Ishikawa (cell line): ENCODE data around the gene VCAN.

Experiments
- CEBPB ChIP-seq: IDR thresholded peaks from 2 replicates; pipeline ENCODE4 v1.6.1; 2012
- CREB1 ChIP-seq: IDR thresholded peaks from 2 replicates; pipeline ENCODE4 v1.6.1; 2012; ENCODE audit warnings: low read depth
- EGR1 ChIP-seq: IDR thresholded peaks from 2 replicates; pipeline ENCODE4 v1.6.1; 2012
- EP300 ChIP-seq: IDR thresholded peaks from 2 replicates; pipeline ENCODE4 v1.6.1; 2012; ENCODE audit warnings: borderline replicate concordance
- FOXM1 ChIP-seq: IDR thresholded peaks from 2 replicates; pipeline ENCODE4 v1.6.1; 2012; ENCODE audit warnings: low read depth, borderline replicate concordance
- MAX ChIP-seq: IDR thresholded peaks from 2 replicates; pipeline ENCODE4 v1.6.1; 2012
- NFIC ChIP-seq: IDR thresholded peaks from 2 replicates; pipeline ENCODE4 v1.6.1; 2012
- RAD21 ChIP-seq: IDR thresholded peaks from 2 replicates; pipeline ENCODE4 v1.6.1; 2012; ENCODE audit warnings: low read depth
- REST ChIP-seq: IDR thresholded peaks from 2 replicates; pipeline ENCODE4 v1.6.1; 2012; ENCODE audit warnings: low read depth, mild to moderate bottlenecking
- TAF1 ChIP-seq: IDR thresholded peaks from 2 replicates; pipeline ENCODE4 v1.6.1; 2012; ENCODE audit warnings: low read depth, mild to moderate bottlenecking
- TCF12 ChIP-seq: IDR thresholded peaks from 2 replicates; pipeline ENCODE4 v1.6.1; 2012; ENCODE audit warnings: low read depth
- TEAD4 ChIP-seq: IDR thresholded peaks from 2 replicates; pipeline ENCODE4 v1.6.1; 2012
- USF1 ChIP-seq: IDR thresholded peaks from 2 replicates; pipeline ENCODE4 v1.6.1; 2012
- YY1 ChIP-seq: IDR thresholded peaks from 2 replicates; pipeline ENCODE4 v1.6.1; 2012; ENCODE audit warnings: low read depth
- ZBTB7A ChIP-seq: IDR thresholded peaks from 2 replicates; pipeline ENCODE4 v1.6.1; 2012; ENCODE audit warnings: low read depth

Gene VCAN

GRCh38 chr5:83472508-83473345 lies 1.2 kb downstream of the VCAN start:
- TF ChIP-seq USF1 (no peak), NFIC (no peak), MAX (no peak), EGR1 (0 out of 2 replicates have a peak, but pooled peaks have one; percentile 8), ZBTB7A (0 out of 2 replicates have a peak, but pooled peaks have one; percentile 26), YY1 (no peak)

- TF ChIP-seq CREB1 (no peak), MAX (peak; percentile 58; the same call in 1 of the 2 replicates), RAD21 (peak; percentile 70), TCF12 (no peak), TEAD4 (0 out of 2 replicates have a peak, but pooled peaks have one; percentile 8), CEBPB (peak; percentile 40; the same call in 1 of the 2 replicates), NFIC (no peak), USF1 (no peak)
These were observed 2.0 kb downstream of the VCAN start for GRCh38 chr5:83473346-83474160.

- TF ChIP-seq FOXM1 (no peak), USF1 (peak; percentile 33; the same call in 1 of the 2 replicates), EP300 (no peak), YY1 (no peak), MAX (peak; percentile 87), TCF12 (peak; percentile 29; the same call in 1 of the 2 replicates)
These were observed 2.7 kb downstream of the VCAN start for GRCh38 chr5:83474161-83474796.

- no peak for TF ChIP-seq TAF1
These were observed 3.4 kb downstream of the VCAN start for GRCh38 chr5:83474991-83475390.

- TF ChIP-seq CEBPB (0 out of 2 replicates have a peak, but pooled peaks have one; percentile 41), EGR1 (no peak)
These were observed 3.9 kb downstream of the VCAN start for GRCh38 chr5:83475391-83475863.

GRCh38 chr5:83475935-83476814 lies 4.6 kb downstream of the VCAN start:
- TF ChIP-seq EGR1 (no peak), NFIC (no peak), TAF1 (no peak), MAX (no peak), REST (no peak), TEAD4 (no peak), CEBPB (no peak)
